CD4-positive, alpha-beta T cell treated with Interferon alpha-2 for 1 hour (primary cell): Measurements from ENCODE around the gene UNC50.

Experiments used
- DNase-seq, 2 donors: peaks; one replicate each; pipeline ENCODE4 v3.0.0-alpha.2; 2020 to 2022

Gene UNC50

DNA sequence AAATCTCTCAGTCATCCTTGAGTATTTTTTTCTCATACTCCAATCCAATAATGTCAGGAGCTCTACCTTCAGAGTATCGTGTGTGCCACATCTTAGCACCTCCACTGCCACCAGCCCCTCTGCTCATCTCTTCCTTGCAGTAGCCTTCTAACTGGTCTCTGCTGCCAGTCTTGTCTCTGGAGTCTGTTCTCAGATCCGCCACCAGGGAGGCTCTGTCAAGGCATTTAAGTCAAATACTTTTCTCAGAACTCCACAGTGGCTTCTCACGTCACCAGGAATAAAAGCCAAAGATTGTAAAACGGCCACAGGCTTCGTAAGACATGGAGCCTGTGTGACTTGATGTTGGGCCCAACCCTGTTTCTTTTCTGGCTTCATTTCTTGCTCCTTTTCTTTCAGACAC lies 7.1 kb downstream of the UNC50 start:
- DNase-seq, result no peak

DNA sequence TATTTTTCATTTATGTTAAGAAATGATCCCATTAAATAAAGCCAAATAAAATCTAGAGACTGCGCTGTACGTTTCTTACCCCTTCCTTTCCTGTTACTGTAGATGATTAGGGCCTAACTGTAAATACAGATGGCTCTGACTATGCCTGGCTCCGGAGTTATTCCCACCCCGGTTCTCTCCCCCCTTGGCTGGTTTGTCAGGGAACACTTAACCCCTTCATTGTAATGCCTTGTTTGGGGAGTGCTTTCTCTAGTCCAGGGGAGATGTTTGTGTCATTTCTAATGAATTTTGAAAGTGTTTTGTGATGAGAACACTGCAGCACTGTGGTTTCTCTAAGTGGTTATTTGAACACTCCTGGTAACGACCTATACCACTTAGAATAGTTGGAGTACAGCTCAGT lies 8.8 kb downstream of the UNC50 start:
- DNase-seq, result no peak

DNA sequence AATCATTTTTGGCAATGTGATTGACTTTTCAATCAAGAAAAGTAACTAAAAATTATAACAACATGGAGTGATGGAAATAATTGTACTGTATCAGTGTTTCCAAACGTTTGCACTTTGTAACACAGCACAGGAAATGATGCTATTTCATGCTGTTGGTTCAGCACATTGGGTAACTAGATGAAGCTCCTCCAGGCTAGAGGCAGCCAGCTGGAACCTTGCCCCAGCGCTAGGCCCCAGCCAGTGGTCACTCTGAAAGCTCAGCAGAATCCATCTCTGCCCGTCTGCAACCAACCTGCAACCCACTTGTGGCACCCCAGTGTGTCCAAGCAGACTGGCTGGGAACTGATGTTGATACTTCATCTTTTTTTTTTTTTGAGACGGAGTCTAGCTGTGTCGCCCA lies 15.3 kb downstream of the UNC50 start:
- DNase-seq, result no peak

DNA sequence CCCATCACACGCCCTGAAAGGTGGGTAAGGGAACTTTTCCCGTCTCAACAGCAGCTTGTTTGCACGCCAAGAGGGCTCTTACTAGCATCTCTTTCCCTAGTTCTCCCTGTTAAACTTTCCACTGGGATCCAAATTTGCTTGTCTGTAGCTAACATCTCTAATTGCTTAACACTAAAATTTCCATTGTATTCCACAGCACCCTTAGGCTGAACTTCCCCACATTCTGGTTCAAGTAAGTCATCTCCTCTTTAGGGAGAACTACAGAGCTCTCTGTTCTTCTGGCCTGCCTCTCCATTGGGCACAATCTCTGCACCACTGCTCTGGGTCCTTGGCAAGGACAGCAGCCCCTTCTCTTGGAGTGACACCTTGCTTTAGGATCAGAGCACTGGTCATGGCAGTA lies 24.0 kb downstream of the UNC50 start:
- DNase-seq, result no peak

DNA sequence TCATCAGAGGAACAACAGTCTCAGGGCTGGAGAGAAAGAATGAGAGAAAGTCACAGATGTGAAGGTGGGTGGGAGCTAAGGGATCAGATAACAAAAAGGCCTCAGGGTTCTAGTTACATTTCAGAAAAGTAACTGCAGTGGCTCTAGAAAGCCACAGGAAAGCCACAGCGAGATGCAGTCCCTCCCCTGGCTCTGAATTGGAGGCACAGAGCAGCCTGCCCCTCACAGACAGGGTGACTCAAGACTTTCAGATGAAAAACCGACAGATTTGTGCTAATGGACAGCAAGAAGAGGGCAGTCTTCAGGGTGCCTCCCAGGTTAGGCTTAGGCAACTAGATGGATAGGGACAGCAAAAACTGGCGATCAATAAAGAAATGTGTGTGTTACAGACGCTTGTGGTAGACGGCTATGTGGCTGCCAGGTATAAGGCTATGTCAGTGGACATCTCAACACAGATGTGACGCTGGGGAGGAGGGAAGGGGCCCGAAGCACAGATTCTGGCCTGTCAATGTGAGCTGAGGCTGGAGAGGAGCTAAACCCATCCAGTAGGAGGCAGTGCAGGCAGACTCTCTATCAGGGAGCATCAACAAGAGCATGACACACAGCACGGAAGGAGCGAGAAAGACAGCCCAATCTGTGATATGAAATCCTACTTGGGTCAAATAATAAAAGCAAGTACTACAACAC lies 26.2 kb downstream of the UNC50 start:
- DNase-seq, result peak; percentile 32 to 64

DNA sequence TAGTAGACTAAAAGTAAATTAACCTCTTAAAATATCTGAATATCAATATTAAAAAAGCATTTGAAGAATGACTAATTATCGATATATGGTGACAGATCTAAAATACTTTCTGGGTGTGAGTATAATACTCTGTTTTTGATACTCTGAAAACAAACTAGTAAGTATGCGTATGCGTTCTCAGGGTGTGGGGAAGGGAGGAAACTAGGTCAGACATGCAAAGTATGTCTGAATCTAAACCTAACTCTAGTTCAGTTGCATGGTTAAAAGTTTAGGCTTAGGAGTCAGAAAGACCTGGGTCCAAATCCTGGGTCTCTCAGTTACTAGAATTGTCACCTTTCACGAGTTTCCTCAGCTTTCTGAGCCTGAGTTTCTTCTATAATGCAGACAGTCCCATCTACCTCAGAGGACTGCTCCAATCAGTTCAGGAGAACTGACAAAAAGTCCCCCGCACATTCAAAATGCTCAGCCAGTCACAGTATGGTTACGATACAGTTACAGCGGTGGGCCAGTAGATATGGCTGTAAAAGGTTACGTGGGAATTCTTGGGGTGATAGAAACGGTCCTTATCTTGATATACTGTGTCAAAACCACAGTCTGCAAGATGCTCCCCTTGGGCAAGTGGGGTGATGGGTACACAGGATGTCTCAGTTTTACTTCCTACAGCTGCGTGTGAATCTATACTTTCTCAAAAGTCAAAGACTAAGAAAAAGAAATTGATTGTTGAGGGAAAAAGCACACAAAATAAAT lies 29.2 kb downstream of the UNC50 start:
- DNase-seq, result peak; percentile 42 to 74

DNA sequence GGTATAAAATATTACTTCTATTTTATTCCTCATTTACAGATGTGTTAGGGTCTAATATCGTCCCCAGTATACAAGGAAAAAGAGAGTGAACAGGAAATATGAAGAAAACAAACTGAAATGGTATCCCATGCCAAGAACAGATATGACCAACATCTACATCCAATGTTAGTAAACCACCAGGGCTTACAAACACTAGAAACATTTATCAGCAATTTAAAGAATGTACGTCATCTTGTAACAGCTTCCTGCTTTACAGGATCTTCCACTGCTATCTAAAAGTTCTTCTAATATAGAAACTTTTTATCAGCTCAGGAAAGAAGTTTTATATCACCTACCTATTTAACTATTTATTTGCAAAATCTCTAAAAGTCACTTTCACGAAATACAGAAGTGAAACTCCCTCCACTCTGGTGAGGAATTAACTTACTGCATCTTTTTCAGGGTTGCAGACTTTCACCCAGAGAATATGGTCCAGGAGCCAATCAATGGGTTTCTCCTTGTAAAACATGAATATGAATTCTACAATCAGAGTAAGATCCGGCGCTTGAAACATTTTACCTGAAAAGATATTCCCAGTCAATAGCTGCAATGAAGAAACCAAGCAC lies 35.2 kb downstream of the UNC50 start:
- DNase-seq, result no peak

DNA sequence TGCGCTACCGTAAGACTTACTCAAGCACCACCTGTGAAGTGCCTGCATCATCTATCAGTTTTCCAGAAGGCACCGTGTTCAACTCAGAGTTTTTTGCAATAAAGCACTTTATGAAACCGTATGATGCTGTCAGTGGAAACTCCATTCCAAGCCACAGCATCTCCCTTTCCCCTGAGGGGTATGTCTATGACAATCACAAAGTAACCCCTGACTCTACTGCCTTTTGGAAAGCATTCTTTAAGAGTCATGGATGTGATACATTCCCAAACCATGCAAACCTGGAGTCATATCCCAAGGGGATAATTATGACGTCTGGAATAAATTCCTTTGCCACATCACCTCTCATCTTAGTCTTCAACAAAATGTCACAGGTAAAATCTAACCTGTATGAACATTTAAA lies 39.2 kb downstream of the UNC50 start:
- no peak for DNase-seq

DNA sequence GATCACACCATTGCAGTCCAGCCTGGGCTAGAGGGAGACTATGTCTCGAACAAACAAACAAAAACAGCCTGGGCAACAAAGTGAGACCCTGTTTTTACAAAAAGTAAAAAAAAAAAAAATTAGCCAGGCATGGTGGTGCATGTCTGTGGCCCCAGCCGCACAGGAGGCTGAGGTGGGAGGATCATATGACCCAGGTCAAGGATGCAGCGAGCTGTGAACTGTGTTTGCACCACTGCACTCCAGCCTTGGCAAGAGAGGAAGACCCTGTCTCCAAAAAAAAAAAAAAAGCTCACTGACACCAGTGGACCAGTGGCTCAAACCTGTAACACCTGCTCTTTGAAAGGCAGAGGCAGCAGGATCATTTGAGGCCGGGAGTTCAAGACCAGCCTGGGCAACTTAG lies 40.1 kb downstream of the UNC50 start:
- no peak for DNase-seq

DNA sequence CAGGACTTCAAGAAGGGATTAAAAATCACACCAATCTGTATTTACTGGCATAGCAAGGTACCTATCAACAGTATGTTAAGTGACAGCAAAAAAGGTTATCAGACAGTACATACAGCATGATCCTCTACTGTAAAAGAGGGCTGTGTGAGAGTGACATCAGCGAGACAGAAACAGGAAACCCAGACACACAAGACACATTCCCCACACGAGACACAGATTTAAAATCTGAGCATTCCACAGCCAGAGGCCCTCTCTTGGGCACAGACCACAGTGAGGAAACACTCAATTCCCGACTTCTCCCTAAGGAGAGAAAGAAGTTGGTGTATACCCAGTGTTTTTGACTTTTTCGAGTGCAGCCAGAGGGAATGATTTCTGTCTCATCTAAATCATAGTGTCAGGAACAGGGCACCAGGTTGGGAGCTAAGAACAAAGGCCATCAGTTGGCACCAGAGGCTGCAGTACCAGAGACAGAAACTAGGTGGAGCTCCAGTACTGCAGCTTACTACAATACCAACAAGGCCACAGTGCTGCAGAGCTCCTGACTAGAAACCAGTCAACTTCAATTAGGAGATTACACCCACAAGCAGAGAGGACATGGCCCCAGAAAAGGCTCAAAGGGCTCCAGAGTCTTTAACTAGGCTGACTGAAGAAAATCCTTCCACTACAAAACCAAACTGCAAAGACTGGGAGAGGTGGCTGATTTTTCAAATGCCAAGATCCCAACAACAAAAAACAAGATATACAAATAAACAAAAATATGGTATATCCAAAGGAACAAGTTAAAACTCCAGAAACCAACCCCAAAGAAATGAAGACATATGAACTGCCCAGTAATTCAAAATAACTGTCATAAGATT lies 41.0 kb downstream of the UNC50 start:
- DNase-seq, result peak; percentile 85 to 90

DNA sequence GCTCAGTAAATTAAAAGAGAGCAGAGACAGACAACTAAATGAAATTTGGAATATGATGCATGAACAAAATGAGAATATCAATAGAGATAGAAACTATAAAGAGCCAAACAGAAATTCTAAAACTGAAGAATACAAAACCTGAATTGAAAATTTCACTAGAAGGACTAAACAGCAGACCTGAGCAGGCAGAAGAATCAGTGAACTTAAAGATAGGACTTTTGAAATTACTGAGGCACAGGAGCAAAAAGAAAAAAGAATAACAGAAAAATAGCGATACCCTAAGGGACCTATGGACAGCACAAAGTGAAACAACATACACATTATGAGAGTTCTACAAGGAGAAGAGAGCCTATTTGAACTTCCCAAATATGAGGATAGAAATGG lies 41.6 kb downstream of the UNC50 start:
- DNase-seq, result no peak

DNA sequence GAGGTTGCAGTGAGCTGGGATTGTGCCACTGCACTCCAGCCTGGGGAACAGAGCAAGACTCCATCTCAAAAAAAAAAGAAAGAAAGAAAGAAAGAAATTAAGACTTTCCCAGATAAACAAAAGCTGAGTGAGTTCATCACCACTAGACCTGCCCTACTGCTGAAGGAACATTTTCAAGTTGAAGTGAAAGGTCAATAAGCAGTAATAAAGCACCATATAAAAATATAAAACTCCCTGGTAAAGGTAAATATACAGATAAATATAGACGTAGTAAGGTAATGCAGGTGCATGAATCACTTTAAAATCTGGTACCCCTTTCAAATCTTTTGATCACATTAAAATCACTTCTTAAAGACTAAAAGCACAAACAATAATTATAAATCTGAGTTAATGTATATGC lies 42.6 kb downstream of the UNC50 start:
- no peak for DNase-seq

DNA sequence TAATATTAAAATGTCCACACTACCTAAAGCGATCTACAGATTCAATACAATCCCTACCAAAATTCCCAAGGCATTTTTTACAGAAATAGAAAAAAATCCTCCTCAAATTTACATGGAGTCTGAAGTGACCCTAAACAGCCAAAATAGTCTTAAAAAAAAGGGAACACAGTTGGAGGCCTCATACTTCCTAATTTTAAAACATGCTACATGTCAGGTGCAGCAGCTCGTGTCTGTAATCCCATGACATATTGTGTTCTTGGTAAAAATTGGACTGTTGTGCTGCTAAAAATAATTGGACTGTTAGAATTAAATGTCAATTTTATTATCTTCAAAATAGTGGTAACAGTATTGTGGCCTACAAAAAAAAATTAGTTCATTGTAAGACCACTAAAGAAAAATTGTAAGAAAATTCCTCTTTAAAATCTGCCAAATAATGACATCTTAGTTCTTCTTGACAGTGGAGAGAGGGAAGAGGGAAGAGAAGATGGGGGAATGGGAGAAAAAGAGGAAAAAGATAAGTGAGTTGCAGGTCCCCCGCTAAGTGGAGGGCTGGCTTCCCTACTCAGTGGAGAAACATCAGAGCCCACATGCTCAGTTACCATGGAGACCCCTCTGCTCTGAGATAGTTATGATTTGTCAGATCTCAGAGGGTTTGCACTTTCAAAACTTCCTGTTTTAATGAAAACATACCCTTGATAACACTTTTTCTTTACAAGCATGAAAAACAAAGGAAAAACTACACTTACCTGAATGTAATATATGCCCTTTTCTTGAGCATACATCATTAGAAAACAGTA lies 46.5 kb downstream of the UNC50 start:
- peak; percentile 50 to 66 for DNase-seq

DNA sequence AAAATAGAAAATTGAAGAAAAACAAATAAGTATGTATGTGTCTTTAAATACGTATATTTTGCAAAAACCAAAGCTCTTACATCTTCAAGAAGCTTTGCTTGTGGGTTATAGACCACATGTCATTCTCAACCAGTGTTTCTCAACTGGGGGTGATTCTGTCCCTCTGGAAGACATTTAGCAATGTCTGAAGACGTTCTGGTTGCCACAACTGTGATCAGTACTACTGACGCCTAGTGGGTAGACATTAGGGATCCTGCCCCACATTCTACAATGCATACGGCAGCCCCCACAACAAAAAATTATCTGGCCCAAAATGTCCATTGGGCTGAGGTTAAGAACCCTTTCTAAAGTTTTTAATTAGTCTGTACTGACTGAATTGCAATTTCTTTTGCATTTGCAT lies 48.4 kb downstream of the UNC50 start:
- peak; percentile 44 to 53 for DNase-seq

DNA sequence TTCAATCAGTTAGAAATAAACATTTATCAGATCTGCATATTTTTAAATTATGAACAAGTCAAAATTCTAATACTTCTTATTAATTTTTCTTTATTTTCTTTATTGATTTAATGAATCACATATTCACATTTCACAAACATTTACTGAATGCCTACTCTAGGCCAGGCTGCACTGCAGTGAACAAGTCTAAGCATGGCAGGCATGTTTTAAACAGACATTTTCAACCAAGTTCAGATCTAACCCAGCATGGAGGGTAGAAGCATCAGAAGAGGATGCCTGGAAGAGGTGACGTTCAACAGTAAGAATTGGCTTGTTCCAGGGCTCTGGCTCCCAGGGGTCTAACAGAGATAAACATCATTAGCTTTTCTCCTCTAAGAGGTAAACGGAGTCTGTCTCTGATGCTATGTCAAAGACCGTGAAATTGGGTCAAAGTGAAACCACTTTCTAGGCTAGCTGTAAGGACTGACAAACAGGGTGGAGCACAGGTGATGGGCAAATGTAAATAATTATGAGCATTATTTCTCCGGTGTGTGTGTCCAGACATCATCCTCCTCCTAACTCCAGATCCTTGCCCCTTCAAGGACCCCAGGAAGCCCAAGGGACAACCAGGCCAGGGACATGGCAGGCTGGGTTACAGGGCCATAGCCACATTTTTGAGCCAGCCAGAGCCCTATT lies 50.6 kb downstream of the UNC50 start:
- peak in 1 of 2 donors; percentile 52 for DNase-seq

DNA sequence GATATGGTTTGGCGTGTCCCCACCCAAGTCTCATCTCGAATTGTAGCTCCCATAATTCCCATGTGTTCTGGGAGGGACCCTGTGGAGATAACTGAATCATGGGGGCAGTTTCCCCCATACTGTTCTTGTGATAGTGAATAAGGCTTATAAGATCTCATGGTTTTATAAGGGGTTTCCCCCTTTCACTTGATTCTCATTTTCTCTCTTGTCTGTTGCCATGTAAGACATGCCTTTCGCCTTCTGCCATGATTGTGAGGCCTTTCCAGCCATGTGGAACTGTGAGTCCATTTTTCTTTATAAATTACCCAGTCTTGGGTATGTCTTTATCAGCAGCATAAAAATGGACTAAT lies 51.1 kb downstream of the UNC50 start:
- peak in 1 of 2 donors; percentile 53 for DNase-seq

DNA sequence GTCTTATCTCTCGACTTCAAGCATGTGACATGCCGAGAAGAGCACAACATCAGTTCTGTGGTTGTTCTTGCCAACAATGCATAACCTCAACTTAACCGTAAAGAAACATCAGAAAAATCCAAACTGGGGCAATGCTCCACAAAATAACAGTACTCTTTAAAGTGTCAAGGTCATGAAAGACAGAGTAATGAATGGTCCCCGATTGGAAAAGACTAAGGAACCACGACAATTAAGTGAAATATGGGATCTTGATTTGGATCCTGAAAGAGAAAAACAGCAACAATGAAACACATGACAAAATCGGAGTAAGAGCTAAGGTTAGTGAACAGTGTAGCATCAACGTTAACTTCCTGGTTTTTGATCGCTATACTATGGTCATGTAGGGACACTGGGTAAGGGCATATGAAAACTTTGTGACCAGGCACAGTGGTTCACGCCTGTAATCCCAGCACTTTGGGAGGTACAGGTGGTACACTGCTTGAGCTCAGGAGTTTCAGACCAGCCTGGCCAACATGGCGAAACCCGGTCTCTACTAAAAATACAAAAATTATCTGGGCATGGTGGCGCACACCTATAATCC lies 55.2 kb downstream of the UNC50 start:
- DNase-seq, result peak; percentile 16 to 64

DNA sequence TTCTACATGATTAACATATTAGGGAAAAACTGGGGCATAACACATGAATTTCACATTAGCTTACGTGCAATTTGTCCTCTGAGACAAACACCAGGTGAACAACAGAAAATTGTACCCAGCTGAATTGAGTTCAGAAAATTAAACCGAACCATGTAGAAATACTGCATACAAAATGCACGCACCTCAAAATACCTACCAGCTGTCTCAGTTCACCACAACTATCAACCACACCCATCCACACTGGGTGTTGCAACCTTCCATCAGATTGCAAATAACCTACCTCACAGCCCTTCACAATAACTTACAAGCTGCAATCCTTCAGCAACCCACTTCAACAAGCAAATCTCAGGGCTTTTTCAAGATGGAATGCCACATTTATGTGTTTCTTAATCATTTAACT lies 55.9 kb downstream of the UNC50 start:
- DNase-seq, result peak; percentile 43 to 66

DNA sequence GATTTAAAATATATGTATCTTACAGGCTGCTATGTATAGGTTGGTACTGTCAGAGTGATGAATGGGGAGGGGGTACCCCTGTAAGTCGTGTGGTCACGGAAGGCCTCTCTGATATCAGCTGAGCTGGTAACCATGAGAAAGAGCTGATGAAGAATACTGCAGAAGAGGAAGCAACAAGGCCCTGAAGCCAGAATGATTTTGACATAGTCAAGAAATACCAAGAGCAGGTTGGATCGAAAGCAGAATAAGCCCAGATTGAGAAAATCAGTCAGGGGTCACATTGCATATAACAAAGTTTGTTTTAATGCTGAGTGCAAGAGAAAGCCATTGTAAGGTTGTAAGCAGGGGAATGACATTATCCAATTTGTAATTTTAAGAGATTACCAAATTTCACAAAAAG lies 57.3 kb downstream of the UNC50 start:
- no peak for DNase-seq
